GM19455 (cell line): ENCODE data around the gene SPATA17.

Experiments
- ATAC-seq: cut with Tn5 transposase; IDR thresholded peaks from one replicate; pipeline ENCODE4 v1.9.1; 2021; ENCODE audit not compliant: unreplicated experiment

Gene SPATA17

GRCh38 chr1:217910791-217911320, 279.7 kb downstream of the SPATA17 start:
- ATAC-seq: no peak

- no peak for ATAC-seq
These were observed 280.8 kb downstream of the SPATA17 start for GRCh38 chr1:217911908-217912307.

- no peak for ATAC-seq
These were observed 286.2 kb downstream of the SPATA17 start for GRCh38 chr1:217917281-217917887.

GRCh38 chr1:217919683-217920388, 288.7 kb downstream of the SPATA17 start:
- no peak for ATAC-seq
